Hepatic stellate cell (primary cell): ENCODE measurements around the gene TIMP2.
"Not testable (repeated sequence)": the region's sequence is repeated elsewhere in the genome, so short reads cannot be mapped to it uniquely, and the experiment has no call there.

ENCODE experiments used
- DNase-seq: peaks from one replicate; pipeline ENCODE4 v3.0.0; 2011; ENCODE audit warnings: low spot score

TIMP2 gene

GRCh38 chr17:78888941-78889518 lies 36.2 kb downstream of the TIMP2 start:
- no peak for DNase-seq

GRCh38 chr17:78886954-78887353 lies 38.2 kb downstream of the TIMP2 start:
- DNase-seq = no peak

- DNase-seq = no peak
Measured at GRCh38 chr17:78885956-78886355, 39.2 kb downstream of the TIMP2 start.

- DNase-seq = no peak
Measured at GRCh38 chr17:78884876-78885667, 40.1 kb downstream of the TIMP2 start.

GRCh38 chr17:78884148-78884825 lies 40.9 kb downstream of the TIMP2 start:
- peak; percentile 55 for DNase-seq

- DNase-seq = peak; percentile 98
Measured at GRCh38 chr17:78883533-78884131, 41.6 kb downstream of the TIMP2 start.

GRCh38 chr17:78883089-78883532 lies 42.1 kb downstream of the TIMP2 start:
- DNase-seq = peak; percentile 97

GRCh38 chr17:78882540-78883088 lies 42.6 kb downstream of the TIMP2 start:
- DNase-seq = no peak

- DNase-seq = peak; percentile 92
Measured at GRCh38 chr17:78879635-78880186, 45.5 kb downstream of the TIMP2 start.

GRCh38 chr17:78878871-78879527 lies 46.2 kb downstream of the TIMP2 start:
- no peak for DNase-seq

GRCh38 chr17:78878261-78878660 lies 46.9 kb downstream of the TIMP2 start:
- no peak for DNase-seq

- DNase-seq = not testable (repeated sequence)
Measured at GRCh38 chr17:78876954-78877517, 48.2 kb downstream of the TIMP2 start.

- no peak for DNase-seq
Measured at GRCh38 chr17:78876094-78876597, 49.0 kb downstream of the TIMP2 start.

- no peak for DNase-seq
Measured at GRCh38 chr17:78875363-78876093, 49.7 kb downstream of the TIMP2 start.

- no peak for DNase-seq
Measured at GRCh38 chr17:78873519-78874340, 51.5 kb downstream of the TIMP2 start.

- no peak for DNase-seq
Measured at GRCh38 chr17:78872486-78872885, 52.7 kb downstream of the TIMP2 start.

- DNase-seq = no peak
Measured at GRCh38 chr17:78870621-78871020, 54.6 kb downstream of the TIMP2 start.

GRCh38 chr17:78868391-78868790 lies 56.8 kb downstream of the TIMP2 start:
- peak; percentile 66 for DNase-seq

GRCh38 chr17:78867046-78867445 lies 58.1 kb downstream of the TIMP2 start:
- not testable (repeated sequence) for DNase-seq
